ENCODE results near the gene GAD2. TPM values are rescaled to one million over a fixed set of nuclear protein-coding genes. Genes with fewer than 3 reads are reported as not detected.

GAD2 gene
- total and polyA plus RNA-seq, 2 experiments from 2014 or later = 0.56 to 0.86 TPM

DNA sequence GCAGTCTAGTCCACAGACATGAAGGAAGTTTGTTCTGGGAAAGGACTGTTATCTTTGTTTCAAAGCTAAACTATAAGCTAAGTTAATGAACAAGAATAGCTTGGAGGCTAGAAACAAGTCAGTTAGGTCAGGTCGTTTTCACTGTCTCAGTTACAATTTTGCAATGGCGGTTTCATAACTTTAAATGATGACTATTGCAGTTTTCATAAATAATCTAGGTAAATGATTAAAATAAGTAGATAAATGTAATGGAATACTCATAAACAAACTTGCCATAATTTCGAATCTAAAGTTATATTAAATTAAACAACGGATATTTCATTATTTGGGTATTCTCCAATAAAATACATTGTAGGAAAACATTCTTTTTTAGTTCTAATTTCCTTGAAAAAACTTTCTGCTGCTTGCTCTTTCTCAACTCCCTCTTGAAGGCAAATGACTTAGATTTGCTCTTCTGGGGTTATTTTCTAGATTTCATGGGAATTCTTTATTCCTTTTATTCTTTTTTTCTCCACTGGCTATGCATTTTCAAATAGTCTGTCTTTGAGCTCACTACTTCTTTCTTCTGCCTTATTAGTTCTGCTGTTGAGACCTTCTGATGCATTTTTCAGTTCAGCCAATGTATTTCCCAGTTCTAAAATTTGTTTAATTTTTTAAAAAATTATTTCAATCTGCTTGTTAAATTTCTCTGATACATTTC, 117.8 kb downstream of the GAD2 start:
- Histone ChIP-seq H3K4me3 (no peak overlapping the region), H3K36me3 (ENCODE audit: insufficient read depth) (no peaks in the 10 kb centered on the region), H3K27me3 (ENCODE audit: insufficient read depth) (no peaks in the 10 kb centered on the region), H3K27ac (ENCODE audit: low read depth) (no peak overlapping the region), H4K20me1 (replicated peaks; ENCODE audit: insufficient read depth) (no peaks in the 10 kb centered on the region), H3K79me2 (replicated peaks; ENCODE audit: insufficient read depth) (no peaks in the 10 kb centered on the region), H3K9me2 (ENCODE audit: insufficient read depth) (no peaks in the 10 kb centered on the region), H3K4me2 (no peak overlapping the region), H3F3A (replicated peaks; ENCODE audit: low read depth) (no peaks in the 10 kb centered on the region), H2AFZ (no peak overlapping the region), H3K4me1 (ENCODE audit: insufficient read depth) (no peaks in the 10 kb centered on the region; the same call in 1 of the 2 replicates)
- Mint-ChIP-seq H3K4me3 (no peak overlapping the region), H3K27me3 (ENCODE audit: insufficient read depth, low read depth, poor library complexity) (no peaks in the 10 kb centered on the region), H3K27ac (no peak overlapping the region), H3K4me1 (no peaks in the 10 kb centered on the region), H3K9me3 (peaks cover 5% of the 10 kb centered on the region; the same call in 1 of the 3 replicates), H3K36me3 (ENCODE audit: low read depth) (no peaks in the 10 kb centered on the region)
- DNase-seq (ENCODE audit: low spot score) = no peak
- no peak for ATAC-seq
- TF ChIP-seq, protein P1, sequence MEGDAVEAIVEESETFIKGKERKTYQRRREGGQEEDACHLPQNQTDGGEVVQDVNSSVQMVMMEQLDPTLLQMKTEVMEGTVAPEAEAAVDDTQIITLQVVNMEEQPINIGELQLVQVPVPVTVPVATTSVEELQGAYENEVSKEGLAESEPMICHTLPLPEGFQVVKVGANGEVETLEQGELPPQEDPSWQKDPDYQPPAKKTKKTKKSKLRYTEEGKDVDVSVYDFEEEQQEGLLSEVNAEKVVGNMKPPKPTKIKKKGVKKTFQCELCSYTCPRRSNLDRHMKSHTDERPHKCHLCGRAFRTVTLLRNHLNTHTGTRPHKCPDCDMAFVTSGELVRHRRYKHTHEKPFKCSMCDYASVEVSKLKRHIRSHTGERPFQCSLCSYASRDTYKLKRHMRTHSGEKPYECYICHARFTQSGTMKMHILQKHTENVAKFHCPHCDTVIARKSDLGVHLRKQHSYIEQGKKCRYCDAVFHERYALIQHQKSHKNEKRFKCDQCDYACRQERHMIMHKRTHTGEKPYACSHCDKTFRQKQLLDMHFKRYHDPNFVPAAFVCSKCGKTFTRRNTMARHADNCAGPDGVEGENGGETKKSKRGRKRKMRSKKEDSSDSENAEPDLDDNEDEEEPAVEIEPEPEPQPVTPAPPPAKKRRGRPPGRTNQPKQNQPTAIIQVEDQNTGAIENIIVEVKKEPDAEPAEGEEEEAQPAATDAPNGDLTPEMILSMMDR (conservative IDR thresholded peaks at IDR 0.05; ENCODE audit: low read depth in 2 of 2) = no peak
- TF ChIP-seq NANOG (IDR thresholded peaks at IDR 0.05; ENCODE audit: borderline replicate concordance) (no peak), CREB1 (CRISPR knock-in tag; IDR thresholded peaks at IDR 0.05; ENCODE audit: low read depth) (no peak), EZH2 (IDR thresholded peaks at IDR 0.05; ENCODE audit: low read depth, unreplicated experiment) (no peak), JUNB (IDR thresholded peaks at IDR 0.05; ENCODE audit: unreplicated experiment) (no peak), ZNF462 (CRISPR knock-in tag; IDR thresholded peaks at IDR 0.05) (no peak), EZH2phosphoT487 (IDR thresholded peaks at IDR 0.05; ENCODE audit: unreplicated experiment) (no peak), ZNF114 (CRISPR knock-in tag; IDR thresholded peaks at IDR 0.05) (no peak), STAT1 (IDR thresholded peaks at IDR 0.05; ENCODE audit: unreplicated experiment) (no peak), ETS1 (IDR thresholded peaks at IDR 0.05) (no peak), ZNF331 (CRISPR knock-in tag; IDR thresholded peaks at IDR 0.05; ENCODE audit: low read depth) (no peak), POLR2AphosphoS5 (IDR thresholded peaks at IDR 0.05; ENCODE audit: low read depth) (no peak)
- TF ChIP-seq, protein P2, sequence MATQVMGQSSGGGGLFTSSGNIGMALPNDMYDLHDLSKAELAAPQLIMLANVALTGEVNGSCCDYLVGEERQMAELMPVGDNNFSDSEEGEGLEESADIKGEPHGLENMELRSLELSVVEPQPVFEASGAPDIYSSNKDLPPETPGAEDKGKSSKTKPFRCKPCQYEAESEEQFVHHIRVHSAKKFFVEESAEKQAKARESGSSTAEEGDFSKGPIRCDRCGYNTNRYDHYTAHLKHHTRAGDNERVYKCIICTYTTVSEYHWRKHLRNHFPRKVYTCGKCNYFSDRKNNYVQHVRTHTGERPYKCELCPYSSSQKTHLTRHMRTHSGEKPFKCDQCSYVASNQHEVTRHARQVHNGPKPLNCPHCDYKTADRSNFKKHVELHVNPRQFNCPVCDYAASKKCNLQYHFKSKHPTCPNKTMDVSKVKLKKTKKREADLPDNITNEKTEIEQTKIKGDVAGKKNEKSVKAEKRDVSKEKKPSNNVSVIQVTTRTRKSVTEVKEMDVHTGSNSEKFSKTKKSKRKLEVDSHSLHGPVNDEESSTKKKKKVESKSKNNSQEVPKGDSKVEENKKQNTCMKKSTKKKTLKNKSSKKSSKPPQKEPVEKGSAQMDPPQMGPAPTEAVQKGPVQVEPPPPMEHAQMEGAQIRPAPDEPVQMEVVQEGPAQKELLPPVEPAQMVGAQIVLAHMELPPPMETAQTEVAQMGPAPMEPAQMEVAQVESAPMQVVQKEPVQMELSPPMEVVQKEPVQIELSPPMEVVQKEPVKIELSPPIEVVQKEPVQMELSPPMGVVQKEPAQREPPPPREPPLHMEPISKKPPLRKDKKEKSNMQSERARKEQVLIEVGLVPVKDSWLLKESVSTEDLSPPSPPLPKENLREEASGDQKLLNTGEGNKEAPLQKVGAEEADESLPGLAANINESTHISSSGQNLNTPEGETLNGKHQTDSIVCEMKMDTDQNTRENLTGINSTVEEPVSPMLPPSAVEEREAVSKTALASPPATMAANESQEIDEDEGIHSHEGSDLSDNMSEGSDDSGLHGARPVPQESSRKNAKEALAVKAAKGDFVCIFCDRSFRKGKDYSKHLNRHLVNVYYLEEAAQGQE (IDR thresholded peaks at IDR 0.05; ENCODE audit: unreplicated experiment) = no peak

All from GM23338 (cell line).